Activated CD4-positive, alpha-beta T cell treated with anti-CD3 and anti-CD28 coated beads for 36 hours (primary cell): ENCODE data around the gene DENND4A. TPM values are rescaled to one million over a fixed set of nuclear protein-coding genes. Genes with fewer than 3 reads are reported as not detected.

Experiments
- microRNA-seq: library from miRNA; unstranded; fragments of <30 nt; microRNA quantifications from one replicate; pipeline ENCODE4 v1.2.0, GENCODE V29; 2021; ENCODE audit warnings: borderline replicate concordance
- total RNA-seq, 2 experiments: library from RNA; stranded (reverse); gene quantifications; one replicate each; pipeline ENCODE4 v1.2.3, GENCODE V29; 2021

DENND4A gene
- total RNA-seq, 2 experiments from 2014 or later, result 35.6 to 43.5 TPM

Small RNA genes within 50 kb of the gene (microRNA-seq; reads per million reads assigned to microRNA genes)
- 3.9 reads per million, percentile 7 among the genes with 10 or more reads in this experiment for gene MIR4511

Other genes with a start within 250 kb of the DENND4A start
- 10 to 100 TPM; 49.2 to 59.8 TPM for gene INTS14, start 181.2 kb downstream of the DENND4A start, total RNA-seq
- 1 to 10 TPM; 8.0 to 9.5 TPM for gene SLC24A1, start 170.4 kb downstream of the DENND4A start, total RNA-seq
- gene RAB11A, start 77.2 kb upstream of the DENND4A start, total RNA-seq, result 100 to 1,000 TPM; 129 to 142 TPM